GM18858 (cell line): ENCODE results near the gene CHRNA4.

Source experiments
- ATAC-seq: cut with Tn5 transposase; IDR thresholded peaks from one replicate; pipeline ENCODE4 v1.9.1; 2021; ENCODE audit not compliant: unreplicated experiment

Gene CHRNA4

DNA sequence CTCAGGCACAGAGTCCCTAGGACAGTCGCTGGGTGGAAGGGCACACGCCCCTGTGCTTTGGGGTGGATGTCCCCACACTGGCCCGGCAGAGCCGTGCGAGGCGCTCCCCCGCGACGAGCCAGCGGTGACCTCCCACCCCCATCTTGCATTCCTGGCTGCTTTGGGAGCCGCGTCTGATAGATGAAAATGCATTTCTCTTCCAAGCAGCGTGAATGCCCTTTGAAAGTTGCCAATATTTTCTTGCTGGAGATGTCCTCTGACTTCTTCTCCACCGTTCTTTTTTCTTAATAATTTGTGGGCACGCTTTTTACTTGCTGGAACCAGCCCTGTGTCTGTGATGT, 38.2 kb downstream of the CHRNA4 start:
- ATAC-seq, result no peak

DNA sequence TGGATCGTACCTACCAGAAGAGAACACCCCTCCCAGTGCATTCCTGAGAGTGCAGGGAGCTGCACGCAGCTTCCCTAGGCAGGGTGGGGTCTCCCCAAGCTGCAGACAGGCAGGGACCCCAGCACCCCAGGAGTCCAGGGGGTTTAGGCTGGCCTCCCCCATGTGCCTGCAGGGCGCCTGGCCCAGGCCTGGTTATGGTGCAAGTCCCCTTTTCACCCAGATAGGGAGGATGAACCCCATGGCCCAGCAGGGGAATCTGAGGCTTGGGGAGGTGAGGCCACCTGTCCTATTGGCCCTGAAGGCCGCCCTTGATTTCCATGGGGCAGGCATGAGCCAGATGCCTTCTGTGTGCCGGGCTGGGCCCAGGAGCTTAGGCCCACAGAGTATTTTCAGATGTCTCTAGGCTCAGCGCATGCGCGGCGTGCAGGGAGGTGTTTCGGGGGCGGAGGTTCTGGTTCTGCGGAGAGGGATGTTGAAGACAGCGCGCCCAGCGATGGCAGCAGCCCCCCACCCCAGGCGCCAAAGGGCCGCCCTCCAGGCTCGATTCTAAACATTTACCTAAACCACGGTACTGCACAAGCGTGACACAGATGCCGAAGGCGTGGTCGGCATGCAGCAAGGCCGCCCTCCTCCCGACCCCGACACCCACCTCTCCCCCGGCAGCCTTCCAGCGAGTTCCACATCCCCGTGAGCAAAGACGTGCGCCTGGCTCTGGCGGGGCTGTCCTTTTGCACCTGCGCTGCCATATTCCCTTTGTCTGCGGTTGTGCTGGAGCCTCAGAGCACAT, 38.8 kb downstream of the CHRNA4 start:
- no peak for ATAC-seq

DNA sequence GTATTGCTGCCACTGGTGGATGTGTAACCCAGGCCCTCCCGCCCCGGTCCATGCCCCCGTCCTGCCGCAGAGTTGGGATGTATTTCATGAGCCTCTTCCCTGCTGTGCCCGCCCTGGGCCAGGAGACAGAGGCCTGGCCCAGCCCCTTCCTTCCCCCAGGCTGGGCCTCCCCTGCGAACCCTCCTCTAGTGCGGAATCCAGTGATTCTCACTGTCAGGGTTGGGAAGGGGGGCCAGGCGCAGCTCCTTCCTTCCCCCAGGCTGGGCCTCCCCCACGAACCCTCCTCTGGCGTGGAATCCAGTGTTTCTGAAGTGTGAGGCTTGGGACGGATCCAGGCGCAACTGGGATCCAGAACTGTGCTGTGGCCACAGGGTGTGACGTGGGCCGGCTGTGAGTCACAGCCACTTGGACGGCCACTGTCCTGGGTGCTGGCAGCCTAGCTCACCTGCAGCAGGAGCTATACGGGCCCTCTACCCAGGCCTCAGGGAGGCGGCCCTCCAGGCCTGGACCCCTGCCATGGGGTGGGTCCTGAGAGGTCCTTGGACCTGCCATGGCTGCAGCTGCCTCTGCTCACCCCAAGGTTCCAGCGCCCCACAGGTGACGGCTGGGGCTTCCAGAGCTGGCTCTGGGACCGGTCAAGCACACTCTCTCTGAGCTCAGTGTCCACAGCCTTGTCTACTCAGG, 39.9 kb downstream of the CHRNA4 start:
- no peak for ATAC-seq

DNA sequence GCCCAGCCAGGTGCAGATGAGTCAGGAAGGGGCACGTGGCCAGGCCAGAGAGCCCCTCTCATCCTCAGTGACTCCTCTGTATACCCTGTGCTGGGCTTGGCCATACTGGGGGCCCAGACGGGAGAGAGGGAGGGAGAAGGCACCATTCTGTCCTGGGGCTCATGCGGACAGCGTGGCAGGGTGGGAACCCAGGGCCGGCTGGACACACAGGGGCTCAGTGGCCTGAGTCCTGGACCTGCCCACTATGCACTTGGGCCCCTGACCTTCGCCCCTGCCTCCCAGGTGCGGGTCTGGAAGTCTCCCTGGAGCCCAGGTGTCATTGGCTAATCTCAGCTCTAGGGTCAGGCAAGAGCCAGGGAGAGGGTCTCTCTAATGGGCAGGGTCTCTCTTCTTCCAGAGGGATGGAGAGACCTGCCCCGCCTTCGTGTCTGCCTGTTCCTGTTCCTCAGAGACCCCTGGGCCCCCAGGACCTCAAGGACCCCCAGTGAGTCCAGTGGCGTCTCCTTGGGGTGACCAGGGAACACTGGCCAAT, 40.5 kb downstream of the CHRNA4 start:
- ATAC-seq, result no peak

DNA sequence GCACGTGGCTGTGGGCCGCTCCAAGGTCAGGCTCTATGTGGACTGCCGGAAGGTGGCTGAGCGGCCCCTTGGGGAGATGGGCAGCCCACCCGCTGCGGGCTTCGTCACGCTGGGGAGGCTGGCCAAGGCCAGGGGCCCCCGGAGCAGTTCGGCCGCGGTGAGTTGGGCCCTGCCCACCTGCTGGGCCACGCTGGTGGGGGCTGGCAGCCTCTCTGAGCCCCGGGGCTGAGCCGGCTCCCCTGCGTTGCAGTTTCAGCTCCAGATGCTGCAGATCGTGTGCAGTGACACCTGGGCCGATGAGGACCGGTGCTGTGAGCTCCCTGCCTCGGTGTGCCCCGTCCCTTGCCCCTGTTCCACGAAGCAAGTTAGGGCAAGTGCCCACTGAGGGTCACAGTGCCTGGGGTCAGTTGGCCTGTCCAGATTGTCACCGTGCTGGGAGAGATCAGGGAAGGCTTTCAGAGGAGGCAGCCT, 41.1 kb downstream of the CHRNA4 start:
- no peak for ATAC-seq

DNA sequence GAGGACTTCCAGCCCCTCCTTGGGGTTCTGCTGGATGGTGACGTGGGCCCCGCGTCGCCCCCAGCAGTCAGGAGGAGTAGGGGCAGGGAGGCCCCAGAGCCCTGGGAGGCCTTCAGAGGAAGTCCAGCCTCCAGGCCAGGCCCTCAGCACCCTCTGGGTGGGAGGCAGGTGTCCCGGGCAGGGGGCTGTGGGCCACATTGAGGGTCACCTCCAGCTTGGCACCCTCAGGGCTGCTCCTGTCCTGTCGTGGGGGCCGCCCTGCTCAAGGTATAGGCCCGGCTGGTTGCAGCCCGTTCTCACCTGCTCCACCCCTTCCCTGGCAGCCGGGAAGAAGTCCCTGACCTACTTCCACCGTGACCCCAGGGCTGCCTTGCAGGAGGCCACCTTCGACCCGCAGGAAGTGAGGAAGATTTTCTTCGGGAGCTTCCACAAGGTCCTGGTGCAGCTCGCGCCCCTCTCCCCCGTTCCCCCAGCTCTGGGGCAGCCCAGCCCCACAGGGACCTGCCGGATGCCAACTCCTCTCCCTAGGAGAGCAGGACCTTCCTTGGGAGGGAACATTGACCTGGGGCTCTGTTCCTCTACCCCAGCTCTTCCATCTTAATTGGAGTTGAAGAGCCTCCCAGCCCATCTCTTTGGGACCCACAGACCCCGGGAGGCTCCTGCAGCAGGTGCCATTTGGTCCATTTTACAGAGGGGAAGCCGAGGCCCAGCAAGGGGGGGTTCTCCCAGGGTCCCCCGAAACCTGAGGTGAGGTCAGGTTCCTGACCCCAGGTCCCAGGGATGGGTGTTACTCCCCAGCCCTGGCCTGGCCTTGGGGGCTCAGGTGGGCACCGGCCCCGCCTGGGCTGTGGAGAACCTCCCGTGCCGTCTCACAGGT, 41.7 kb downstream of the CHRNA4 start:
- ATAC-seq, result no peak

DNA sequence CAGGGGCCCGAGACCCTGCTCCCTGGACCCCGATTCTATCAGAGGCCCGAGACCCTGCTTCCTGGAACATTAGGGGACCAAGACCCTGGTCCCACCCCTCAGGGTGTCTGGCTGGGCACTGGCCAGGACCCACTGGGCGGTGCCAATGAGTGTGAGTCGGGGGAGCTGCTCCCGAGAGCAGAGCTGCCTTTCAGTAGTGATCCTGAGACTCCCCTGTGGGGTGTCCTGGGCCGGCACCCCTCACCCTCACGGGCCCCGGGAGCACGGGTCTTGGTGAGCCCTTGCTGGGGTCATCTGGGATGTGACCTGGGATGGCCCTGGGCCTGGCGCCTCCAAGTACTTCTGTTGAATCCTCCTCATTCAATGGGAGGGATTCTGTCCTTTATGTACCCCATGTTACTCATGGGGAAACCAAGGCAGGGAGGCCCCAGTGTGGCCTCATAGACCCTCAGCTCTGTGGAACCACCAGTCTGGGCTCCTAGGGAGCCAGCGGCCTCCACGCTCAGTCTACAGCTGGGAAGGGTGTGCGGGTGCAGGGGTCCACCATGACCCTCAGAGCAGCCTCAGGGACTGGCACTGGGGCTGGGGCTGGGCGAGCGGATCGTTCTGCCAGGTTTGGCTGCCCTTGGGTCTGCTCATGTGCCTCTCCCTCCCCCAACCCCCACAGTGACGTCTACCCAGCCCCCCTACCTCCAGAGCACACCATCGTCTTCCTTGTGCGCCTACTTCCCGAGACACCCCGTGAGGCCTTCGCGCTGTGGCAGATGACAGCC, 42.6 kb downstream of the CHRNA4 start:
- no peak for ATAC-seq

GRCh38 chr20:63317601-63318291, 43.4 kb downstream of the CHRNA4 start:
- ATAC-seq, result no peak

- no peak for ATAC-seq
Observed at GRCh38 chr20:63317061-63317460, 44.1 kb downstream of the CHRNA4 start.

DNA sequence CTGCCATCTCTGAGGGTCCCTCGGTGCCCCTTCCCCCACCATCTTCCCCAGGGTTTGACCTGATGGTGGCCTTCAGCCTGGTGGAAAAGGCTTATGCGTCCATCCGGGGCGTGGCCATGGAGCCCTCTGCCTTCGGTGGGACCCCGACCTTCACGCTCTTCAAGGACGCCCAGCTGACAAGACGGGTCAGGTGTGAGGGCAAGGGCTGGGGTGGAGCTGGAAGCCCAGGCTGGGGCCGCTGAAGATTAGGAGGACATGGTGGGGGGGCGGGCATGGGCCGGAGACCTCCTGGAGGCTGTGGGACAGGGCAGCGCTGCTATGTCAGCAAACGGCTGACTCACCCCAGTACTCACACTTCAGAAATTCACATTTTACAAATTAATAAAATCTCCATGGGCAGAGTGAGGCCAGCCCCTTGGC, 44.6 kb downstream of the CHRNA4 start:
- no peak for ATAC-seq

DNA sequence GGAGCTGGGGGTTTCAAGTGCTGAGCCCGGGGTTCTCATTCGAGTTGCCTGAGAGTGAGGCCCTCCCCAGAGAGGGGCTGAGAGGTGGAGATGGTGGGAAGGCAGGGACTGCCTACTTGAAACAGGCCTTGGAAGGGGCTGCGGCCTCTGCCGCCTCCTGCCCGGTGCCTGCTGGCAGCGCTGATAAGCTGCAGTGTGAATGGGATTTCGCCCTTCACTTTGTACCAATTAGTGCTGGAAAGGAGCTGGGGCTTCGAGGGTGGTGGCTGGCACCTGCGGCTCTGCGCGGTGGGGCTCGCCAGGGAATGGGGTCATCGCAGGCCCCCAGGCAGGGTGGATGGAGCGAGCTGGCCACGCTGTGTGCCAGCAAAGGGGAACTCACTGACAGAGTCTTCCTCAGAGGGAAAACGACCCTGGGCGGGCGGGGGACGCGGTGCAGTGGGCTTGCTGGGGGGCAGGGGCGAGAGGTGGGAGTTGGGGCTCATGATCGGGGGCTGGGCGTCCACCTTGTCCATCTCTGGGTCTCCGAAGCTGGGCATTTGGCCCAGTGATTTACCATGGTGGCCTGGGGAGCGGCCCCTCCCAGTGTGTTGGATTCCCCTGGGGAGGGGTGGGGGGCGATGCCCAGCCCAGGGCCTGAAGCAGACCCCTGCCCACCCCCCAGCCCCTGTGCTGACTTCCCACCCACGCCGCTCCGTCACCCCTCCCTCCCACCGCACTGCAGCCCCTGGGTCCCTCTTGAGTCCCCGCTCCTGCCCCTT, 45.2 kb downstream of the CHRNA4 start:
- no peak for ATAC-seq

- no peak for ATAC-seq
Observed at GRCh38 chr20:63315240-63315689, 45.9 kb downstream of the CHRNA4 start.

- no peak for ATAC-seq
Observed at GRCh38 chr20:63314566-63315239, 46.4 kb downstream of the CHRNA4 start.

DNA sequence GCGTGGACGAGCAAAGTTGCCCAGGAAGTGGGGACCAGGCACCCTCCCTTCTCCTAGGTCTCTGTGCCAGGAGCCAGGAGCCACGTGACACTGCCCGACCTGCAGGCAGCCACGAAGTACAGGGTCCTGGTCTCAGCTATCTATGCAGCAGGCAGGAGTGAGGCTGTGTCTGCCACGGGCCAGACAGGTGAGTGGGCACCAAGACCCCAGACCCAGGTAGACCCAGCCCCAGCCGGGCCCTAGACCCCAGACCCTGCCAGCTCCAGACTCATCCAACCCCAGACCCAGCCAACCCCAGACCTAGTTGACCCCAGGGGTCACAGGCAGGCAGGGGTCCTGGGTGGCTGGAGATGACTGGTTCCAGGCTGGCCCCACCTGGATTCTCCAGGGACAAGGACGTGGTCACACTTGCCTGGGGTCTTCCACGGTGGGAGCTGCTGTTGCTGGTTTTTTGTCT, 47.1 kb downstream of the CHRNA4 start:
- no peak for ATAC-seq

- ATAC-seq, result no peak
Observed at GRCh38 chr20:63313349-63314014, 47.7 kb downstream of the CHRNA4 start.

DNA sequence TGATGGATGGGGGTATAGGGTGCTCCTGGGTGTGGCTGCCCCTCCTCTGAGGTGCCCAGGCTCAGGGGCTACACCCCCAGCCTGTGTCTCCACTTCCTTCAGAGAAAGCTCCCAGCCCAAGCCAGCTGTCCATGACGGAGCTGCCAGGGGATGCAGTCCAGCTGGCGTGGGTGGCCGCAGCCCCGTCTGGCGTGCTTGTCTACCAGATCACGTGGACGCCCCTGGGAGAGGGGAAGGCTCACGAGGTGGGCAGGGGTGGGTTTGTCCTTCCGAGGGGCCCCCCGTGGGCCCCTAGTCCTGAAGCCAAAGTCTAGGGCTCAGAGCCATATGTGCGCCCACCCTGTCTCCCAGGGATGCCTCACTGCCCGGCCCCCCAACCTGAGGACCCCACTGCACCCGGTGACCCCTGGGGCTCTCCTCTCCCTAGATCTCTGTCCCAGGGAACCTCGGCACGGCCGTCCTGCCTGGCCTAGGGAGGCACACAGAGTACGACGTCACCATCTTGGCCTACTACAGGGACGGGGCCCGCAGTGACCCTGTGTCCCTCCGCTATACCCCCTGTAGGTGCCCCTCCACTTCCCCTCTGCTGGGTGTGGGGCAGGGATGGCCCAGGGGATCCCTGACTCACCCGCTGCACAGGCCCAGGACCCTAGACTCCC, 48.3 kb downstream of the CHRNA4 start:
- no peak for ATAC-seq

DNA sequence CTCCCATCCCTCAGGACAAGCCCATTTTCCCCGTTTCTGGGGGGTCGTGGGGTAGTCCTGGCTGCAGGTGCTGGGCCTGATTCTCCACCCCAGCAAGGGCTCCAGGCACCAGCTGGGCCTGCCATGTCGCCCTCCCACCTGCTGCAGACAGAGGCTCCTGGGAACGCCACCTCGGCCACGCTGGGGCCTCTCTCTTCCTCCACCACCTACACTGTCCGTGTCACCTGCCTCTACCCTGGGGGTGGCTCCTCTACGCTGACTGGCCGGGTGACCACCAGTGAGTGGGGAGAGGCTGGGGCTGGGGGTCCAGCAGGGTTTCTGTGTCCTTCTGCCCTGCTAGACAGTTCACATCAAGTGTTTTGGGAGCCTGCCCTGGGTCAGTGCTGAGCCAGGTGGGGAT, 48.9 kb downstream of the CHRNA4 start:
- ATAC-seq, result no peak
